SK-N-MC (cell line): ENCODE measurements around the gene MAPK8IP3.

Experiments
- EZH2 ChIP-seq: fragments of 200-600 bp; sonication (generic); IDR thresholded peaks from one replicate; pipeline ENCODE4 v1.6.1; 2017; ENCODE audit warnings: antibody characterized with exemption
- POLR2AphosphoS5 ChIP-seq: IDR thresholded peaks from 2 replicates; pipeline ENCODE4 v1.6.1; 2012; ENCODE audit warnings: mild to moderate bottlenecking, low read depth, low read length, borderline replicate concordance

- TF ChIP-seq POLR2AphosphoS5: no peak
- no peak for TF ChIP-seq EZH2
These were observed 66.4 kb downstream of the MAPK8IP3 start, which contains the start of gene EME2 for GRCh38 chr16:1772362-1772907.
